MCF 10A (cell line): ENCODE data around the gene ARHGAP10. TPM values are rescaled to one million over a fixed set of nuclear protein-coding genes. Genes with fewer than 3 reads are reported as not detected.
"Not testable (repeated sequence)": the region's sequence is repeated elsewhere in the genome, so short reads cannot be mapped to it uniquely, and the experiment has no call there.

Source experiments
- BruUV-seq: library from RNA; stranded (reverse); fragments of 400-500 nt; replicated peaks from 2 replicates; lab custom pipeline; 2021; lab: Mats Ljungman, UMichigan
- CTCF ChIA-PET: fragments of 300-600 bp; sonication (Branson Sonifier 250); formaldehyde crosslinking; extraction: SDS; loops from one replicate; lab custom pipeline; 2021; ENCODE audit warnings: antibody characterized with exemption, inconsistent platforms; lab: Yijun Ruan, JAX
- POLR2A ChIA-PET: fragments of 300-600, 350-650 bp; sonication (Branson Sonifier 250); formaldehyde crosslinking; extraction: SDS; loops from one replicate; lab custom pipeline; 2020; ENCODE audit warnings: antibody characterized with exemption, inconsistent platforms; lab: Yijun Ruan, JAX
- DNase-seq: peaks from one replicate; pipeline ENCODE4 v3.0.0-alpha.2; 2018; ENCODE audit not compliant: unreplicated experiment
- H3K27ac Mint-ChIP-seq: one replicate; pipeline ENCODE4 v1.8.0; 2022; ENCODE audit warnings: mild to moderate bottlenecking, low read depth, mixed read lengths; ENCODE audit not compliant: unreplicated experiment
- H3K27me3 Mint-ChIP-seq: one replicate; pipeline ENCODE4 v1.8.0; 2022; ENCODE audit warnings: mixed read lengths; ENCODE audit not compliant: insufficient read depth, unreplicated experiment
- H3K36me3 Mint-ChIP-seq: one replicate; pipeline ENCODE4 v1.8.0; 2022; ENCODE audit warnings: mild to moderate bottlenecking, moderate library complexity, mixed read lengths; ENCODE audit not compliant: insufficient read depth, unreplicated experiment
- H3K4me1 Mint-ChIP-seq: one replicate; pipeline ENCODE4 v1.8.0; 2022; ENCODE audit warnings: mixed read lengths; ENCODE audit not compliant: insufficient read depth, unreplicated experiment
- H3K4me3 Mint-ChIP-seq: one replicate; pipeline ENCODE4 v1.8.0; 2022; ENCODE audit warnings: mild to moderate bottlenecking, moderate library complexity, mixed read lengths; ENCODE audit not compliant: unreplicated experiment
- H3K9me3 Mint-ChIP-seq: one replicate; pipeline ENCODE4 v1.8.0; 2022; ENCODE audit warnings: mixed read lengths; ENCODE audit not compliant: unreplicated experiment
- intact Hi-C: fragments of 100-400 bp; cut with micrococcal nuclease; formaldehyde crosslinking; loops from 2 replicates; pipeline ENCODE4 v1.14.1; 2022
- total RNA-seq: library from RNA; stranded (reverse); gene quantifications from 2 replicates; pipeline ENCODE4 v1.2.3, GENCODE V29; 2022
- TF ChIP-seq, protein P1 (sequence below): fragments of 200-600 bp; IDR thresholded peaks from one replicate; pipeline ENCODE4 v1.8.0; 2022; ENCODE audit warnings: antibody characterized with exemption, mild to moderate bottlenecking; ENCODE audit not compliant: unreplicated experiment

ARHGAP10 gene
- total RNA-seq, 1 experiment from 2014 or later, result 22.4 TPM

DNA sequence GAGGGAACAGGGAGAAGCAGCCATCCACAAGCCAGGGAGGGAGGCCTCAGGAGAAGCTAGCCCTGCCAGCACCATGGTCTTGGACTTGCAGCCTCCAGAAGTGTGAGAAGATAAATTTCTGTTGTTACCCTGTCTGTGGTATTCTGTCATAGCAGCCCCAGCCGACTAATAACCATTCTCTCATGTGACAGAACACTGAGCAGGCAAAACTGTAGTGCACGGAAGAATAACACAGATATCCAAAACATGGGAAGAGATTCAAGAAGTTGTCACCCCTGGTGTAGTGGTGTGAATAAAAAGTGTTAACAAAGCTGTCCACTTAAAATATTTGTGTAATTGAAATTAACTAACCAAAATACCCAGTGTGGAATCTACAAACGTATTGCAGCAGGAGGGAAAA lies 265.0 kb downstream of the ARHGAP10 start:
- no peaks in the 10 kb centered on the region for H3K9me3 Mint-ChIP-seq
- ChIA-PET CTCF (interaction anchor here (0.6 to 1.8 kb wide), 3 partner anchors 14 to 289 kb away, joined by 3 to 4 read pairs (median 3); no protein-coding TSS in a partner anchor), POLR2A (interaction anchor here (1.3 kb wide), 1 partner anchor 11 kb away, joined by 4 read pairs; no protein-coding TSS in a partner anchor)
- intact Hi-C loops, result no loop called here
- H3K27me3 Mint-ChIP-seq, result no peaks in the 10 kb centered on the region
- no TSS peak for BruUV-seq
- no peaks in the 10 kb centered on the region for H3K36me3 Mint-ChIP-seq
- H3K4me3 Mint-ChIP-seq, result no peak overlapping the region
- no peak overlapping the region for H3K27ac Mint-ChIP-seq
- TF ChIP-seq, protein P1, sequence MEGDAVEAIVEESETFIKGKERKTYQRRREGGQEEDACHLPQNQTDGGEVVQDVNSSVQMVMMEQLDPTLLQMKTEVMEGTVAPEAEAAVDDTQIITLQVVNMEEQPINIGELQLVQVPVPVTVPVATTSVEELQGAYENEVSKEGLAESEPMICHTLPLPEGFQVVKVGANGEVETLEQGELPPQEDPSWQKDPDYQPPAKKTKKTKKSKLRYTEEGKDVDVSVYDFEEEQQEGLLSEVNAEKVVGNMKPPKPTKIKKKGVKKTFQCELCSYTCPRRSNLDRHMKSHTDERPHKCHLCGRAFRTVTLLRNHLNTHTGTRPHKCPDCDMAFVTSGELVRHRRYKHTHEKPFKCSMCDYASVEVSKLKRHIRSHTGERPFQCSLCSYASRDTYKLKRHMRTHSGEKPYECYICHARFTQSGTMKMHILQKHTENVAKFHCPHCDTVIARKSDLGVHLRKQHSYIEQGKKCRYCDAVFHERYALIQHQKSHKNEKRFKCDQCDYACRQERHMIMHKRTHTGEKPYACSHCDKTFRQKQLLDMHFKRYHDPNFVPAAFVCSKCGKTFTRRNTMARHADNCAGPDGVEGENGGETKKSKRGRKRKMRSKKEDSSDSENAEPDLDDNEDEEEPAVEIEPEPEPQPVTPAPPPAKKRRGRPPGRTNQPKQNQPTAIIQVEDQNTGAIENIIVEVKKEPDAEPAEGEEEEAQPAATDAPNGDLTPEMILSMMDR, result no peak
- DNase-seq, result no peak
- no peaks in the 10 kb centered on the region for H3K4me1 Mint-ChIP-seq

DNA sequence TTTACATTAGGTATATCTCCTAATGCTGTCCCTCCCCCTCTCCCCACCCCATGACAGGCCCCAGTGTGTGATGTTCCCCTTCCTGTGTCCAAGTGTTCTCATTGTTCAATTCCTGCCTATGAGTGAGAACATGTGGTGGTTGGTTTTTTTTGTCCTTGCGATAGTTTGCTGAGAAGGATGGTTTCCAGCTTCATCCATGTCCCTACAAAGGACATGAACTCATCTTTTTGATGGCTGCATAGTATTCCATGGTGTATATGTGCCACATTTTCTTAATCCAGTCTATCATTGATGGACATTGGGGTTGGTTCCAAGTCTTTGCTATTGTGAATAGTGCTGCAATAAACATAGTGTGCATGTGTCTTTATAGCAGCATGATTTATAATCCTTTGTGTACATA lies 268.1 kb downstream of the ARHGAP10 start:
- POLR2A ChIA-PET, H3K4me3 Mint-ChIP-seq, H3K27ac Mint-ChIP-seq, H3K9me3 Mint-ChIP-seq, H3K4me1 Mint-ChIP-seq, DNase-seq, H3K36me3 Mint-ChIP-seq, H3K27me3 Mint-ChIP-seq, BruUV-seq, intact Hi-C loops: not testable (repeated sequence)
- CTCF ChIA-PET, result interaction anchor here (0.6 to 0.7 kb wide), 2 partner anchors 15 to 26 kb away, joined by 3 to 4 read pairs; no protein-coding TSS in a partner anchor

DNA sequence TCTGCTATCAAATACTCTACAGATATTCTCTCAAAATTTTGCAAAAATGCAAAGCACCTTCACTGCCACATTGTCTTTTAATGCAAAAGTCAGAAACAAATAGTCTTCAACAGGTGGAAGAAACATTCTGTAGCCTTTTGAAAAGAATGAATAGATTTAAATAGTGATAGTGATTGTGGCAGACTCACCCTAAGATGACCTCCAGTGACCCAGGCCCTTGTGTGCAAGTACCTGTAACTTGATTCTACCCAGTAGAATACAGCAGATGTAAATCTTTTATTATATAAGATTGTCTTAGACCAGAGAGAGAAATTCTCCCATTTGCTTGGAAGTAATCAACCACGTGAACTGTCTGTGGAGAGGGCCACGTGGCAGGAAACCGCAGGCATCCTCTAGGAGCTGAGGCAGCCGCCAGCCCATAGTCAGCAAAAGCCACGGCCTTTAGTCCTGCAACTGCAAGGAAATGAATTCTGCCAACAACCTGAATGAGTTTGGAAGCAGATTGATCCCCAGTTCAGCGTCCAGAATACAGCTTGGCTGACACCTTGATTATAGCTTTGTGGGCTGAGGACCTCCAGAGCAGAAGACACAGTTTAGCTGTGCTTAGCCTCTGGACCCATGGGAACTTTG lies 272.5 kb downstream of the ARHGAP10 start:
- CTCF ChIA-PET, result interaction anchor here (0.5 to 1.1 kb wide), 4 partner anchors 20 to 167 kb away, joined by 3 to 4 read pairs (median 4); no protein-coding TSS in a partner anchor
- DNase-seq, result no peak
- peaks cover 15% of the 10 kb centered on the region for H3K4me1 Mint-ChIP-seq
- BruUV-seq, result no TSS peak
- POLR2A ChIA-PET, result no interaction called here
- H3K27ac Mint-ChIP-seq, result no peak overlapping the region
- TF ChIP-seq, protein P1, result no peak
- no peaks in the 10 kb centered on the region for H3K27me3 Mint-ChIP-seq
- no peak overlapping the region for H3K4me3 Mint-ChIP-seq
- H3K9me3 Mint-ChIP-seq, result no peaks in the 10 kb centered on the region
- H3K36me3 Mint-ChIP-seq, result peaks cover 18% of the 10 kb centered on the region
- intact Hi-C loops, result no loop called here

DNA sequence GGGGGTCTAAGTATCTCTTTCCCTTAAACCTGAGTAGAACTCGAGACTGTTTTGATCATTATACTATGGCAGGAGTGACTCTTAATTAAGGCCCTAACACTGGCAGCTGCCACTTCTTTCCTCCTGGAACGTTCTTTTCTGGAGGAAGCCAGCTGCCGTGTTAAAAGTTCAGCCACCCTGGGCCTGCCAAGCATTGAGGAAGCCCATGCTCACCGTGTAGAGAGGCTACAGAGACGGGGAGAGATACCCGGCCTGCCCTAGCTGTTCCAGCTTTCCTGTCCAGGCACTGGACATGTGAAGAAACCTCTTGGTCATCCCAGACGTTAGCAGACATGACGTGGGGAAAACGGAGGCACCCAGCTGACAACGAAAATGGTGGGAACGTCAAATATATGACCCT lies 274.1 kb downstream of the ARHGAP10 start:
- Mint-ChIP-seq H3K36me3 (peaks cover 18% of the 10 kb centered on the region), H3K4me3 (no peak overlapping the region), H3K27ac (no peak overlapping the region), H3K4me1 (peaks cover 15% of the 10 kb centered on the region), H3K9me3 (no peaks in the 10 kb centered on the region), H3K27me3 (no peaks in the 10 kb centered on the region)
- ChIA-PET CTCF (interaction anchor here (0.7 to 1.5 kb wide), 2 partner anchors 703 to 1026 kb away, joined by 3 read pairs; no protein-coding TSS in a partner anchor), POLR2A (interaction anchor here (0.6 to 2.0 kb wide), 2 partner anchors 10 to 151 kb away, joined by 4 to 7 read pairs; no protein-coding TSS in a partner anchor)
- DNase-seq, result no peak
- TF ChIP-seq, protein P1, result no peak
- intact Hi-C loops, result no loop called here
- BruUV-seq, result no TSS peak
